NCI-H2171 treated with DMSO at 0.1 percent for 48 hours (cell line): ENCODE results near the gene DHRS9.

Experiments
- DNase-seq: peaks from one replicate; lab custom pipeline; 2025; lab: John Stamatoyannopoulos, UW

Gene DHRS9

DNA sequence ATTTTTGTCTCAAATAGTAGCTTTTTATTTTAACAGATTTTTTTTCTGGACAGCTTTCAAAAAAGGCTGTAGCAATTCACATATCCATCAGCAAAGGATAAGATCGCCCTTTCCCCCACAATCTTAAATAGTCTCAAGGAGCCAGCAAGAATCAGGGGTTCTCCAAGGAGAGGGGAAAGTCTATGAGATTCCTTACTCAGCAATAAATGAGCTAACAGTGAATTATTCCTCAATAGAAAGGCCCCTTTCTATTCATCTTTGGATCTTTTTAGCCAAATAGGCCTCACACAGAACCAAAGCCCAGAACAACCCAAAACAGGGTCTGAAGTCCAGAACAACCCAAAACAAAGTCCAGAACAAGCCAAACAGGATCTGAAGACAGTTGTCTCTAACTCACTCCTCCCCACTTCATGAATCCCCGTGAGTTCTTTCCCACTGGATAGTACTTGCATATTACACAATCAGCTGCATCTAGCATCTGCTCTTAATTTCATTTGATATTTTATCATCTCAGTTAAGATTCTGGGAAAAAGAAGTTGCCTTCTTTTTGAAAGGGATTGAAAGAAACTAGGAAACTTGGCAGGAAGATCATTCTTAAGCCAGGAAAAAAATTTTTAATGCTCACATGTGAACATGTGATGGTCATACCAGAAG lies 3.4 kb upstream of the DHRS9 start:
- DNase-seq = no peak

DNA sequence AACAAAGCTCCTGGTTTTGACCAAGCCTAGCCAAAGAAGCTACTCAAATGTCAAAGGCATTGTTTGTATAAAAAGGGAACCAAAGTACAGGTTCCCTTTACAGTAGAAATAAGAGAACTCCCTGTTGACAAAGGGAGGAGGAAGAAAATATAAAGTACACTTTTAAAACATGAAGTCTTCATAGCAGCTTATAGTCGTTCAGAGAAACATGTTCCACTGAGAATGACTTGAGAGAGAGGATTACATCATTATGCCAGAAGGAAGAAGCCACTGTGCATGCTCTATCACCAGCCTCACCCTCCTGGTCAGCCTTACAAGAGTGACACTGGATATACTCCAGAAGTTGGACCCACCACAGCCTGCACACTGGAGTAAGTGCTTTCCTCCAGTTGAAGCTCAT lies 2.5 kb upstream of the DHRS9 start:
- no peak for DNase-seq

DNA sequence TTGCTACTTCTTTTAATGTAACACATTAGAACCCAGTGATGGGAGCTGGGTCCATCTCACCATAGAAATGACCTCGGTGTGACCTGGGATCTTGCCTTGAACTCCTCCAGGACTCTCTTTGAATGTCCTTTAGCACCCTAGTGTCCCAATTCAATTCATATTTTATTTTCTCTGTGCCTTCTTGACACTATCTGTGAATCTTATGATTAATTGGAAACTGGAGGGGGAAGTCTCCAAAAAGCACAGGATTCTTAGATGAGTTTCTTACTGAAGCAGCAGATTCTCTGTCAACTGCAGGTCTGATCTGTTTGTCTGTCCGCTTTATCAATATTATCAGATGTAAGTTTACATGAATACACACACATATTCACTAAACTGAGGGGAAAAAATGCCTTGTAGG lies 470 bp downstream of the DHRS9 start:
- no peak for DNase-seq

- no peak for DNase-seq
Observed at GRCh38 chr2:169071455-169071854, 2.1 kb downstream of the DHRS9 start.

GRCh38 chr2:169072163-169072925 lies 3.0 kb downstream of the DHRS9 start:
- no peak for DNase-seq

- no peak for DNase-seq
Observed at GRCh38 chr2:169073211-169073962, 4.0 kb downstream of the DHRS9 start.

DNA sequence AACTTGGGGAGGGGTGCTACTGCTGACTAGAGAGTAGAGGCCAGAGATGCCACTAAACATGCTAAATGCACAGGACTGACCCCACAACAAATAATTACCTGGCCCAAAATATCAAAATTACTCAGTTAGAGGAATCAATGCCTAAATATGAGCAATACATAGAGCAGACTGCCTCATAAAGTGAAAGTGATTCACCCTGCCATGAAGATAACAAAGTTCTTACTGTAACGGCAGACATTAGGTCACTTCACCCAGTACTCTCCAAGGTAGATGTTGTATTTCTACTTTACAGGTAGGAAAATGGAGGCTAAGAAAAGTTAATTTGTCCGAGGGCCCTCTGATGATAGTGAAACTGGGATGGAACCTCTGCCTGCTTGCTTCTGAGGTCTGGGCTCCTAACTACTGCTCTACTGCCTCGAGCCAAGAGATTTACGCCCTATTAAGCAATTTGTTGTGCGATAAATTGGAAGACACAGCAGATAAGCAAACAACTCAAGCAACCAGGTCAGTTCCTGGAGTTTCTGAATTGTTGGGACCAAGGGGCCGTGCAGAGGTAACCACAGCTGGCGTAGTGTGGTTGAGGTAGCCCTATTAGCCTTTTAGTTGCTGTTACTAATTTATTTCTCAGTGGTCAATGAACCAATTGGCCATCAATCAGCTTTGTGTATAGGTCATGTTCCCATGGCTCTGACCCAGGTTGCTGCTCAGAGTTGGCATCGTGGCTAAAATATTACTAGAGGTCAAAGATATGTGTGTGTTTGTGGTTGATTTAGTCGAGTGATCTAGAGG lies 4.8 kb downstream of the DHRS9 start:
- no peak for DNase-seq

DNA sequence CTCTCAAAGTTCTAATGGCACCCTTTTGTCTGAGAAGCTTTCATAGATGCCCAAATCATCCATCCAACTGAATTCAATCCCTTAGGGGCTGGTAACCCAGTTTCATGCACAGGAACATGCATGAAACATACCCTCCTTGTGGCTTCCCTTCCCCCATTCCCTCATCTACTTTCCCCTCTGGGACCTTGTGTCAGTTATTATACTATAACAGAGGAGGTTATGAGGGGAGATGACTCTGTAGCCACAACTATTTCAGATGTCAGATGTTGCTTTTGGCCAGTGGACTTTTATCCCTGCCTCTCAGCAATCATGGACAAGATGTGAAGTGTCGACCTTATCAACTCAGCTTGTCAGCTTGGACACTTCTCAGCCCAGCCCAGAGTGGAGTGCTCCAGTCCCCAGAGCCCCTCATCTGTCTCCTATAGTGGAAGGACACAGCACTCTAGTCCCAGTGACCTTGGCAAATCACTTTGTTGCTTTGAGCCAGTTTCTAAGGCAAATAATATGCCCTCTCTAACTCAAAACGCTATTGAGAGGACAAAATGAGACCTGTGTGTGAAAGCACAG lies 8.4 kb downstream of the DHRS9 start:
- no peak for DNase-seq

- no peak for DNase-seq
Observed at GRCh38 chr2:169080250-169081069, 11.1 kb downstream of the DHRS9 start.

- no peak for DNase-seq
Observed at GRCh38 chr2:169081551-169081950, 12.2 kb downstream of the DHRS9 start.

DNA sequence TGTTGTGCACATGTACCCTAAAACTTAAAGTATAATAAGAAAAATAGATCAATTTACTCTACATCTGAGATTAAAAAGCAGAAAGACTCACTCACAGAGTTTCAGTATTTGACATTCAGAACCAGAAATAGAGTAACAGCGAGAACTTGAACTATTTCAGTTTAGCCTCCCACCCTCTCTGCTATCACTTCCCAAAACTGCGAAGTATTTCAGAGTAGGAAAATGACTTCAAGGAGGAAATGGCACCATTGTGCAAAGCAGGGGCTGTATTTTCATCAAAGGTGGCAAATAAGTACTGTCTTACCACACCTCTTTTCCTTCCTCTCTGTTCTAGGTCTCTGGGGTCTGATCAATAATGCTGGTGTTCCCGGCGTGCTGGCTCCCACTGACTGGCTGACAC lies 13.6 kb downstream of the DHRS9 start:
- no peak for DNase-seq

DNA sequence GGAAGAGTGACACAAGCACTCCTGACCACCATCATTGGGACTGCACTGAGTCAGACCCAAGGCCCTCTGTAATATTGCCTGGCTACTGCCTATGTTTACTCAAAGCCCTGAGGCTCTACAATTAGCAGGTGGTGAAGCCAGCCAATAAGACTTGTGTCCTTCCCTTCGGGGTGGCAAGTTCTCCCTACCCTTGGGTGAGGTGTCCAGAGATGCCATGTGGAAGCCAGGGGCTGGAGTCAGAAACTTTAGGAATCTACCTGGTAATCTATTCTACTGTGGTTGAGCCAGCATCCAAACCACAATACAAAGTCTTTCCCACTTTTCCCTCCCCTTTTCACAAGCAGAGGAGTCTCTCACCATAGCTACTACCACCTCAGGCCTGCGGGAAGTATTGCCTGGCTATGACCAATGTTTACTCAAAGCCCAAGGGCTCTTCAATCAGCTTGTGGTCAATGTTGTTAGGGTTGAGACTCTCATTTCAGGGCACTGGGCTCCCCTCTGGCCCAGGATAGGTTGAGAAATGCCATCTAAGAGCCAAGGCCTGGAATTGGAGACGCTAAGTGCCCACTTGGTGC lies 17.6 kb downstream of the DHRS9 start:
- DNase-seq = no peak

GRCh38 chr2:169087757-169088379 lies 18.5 kb downstream of the DHRS9 start:
- DNase-seq = no peak

- no peak for DNase-seq
Observed at GRCh38 chr2:169089182-169089581, 19.8 kb downstream of the DHRS9 start.

DNA sequence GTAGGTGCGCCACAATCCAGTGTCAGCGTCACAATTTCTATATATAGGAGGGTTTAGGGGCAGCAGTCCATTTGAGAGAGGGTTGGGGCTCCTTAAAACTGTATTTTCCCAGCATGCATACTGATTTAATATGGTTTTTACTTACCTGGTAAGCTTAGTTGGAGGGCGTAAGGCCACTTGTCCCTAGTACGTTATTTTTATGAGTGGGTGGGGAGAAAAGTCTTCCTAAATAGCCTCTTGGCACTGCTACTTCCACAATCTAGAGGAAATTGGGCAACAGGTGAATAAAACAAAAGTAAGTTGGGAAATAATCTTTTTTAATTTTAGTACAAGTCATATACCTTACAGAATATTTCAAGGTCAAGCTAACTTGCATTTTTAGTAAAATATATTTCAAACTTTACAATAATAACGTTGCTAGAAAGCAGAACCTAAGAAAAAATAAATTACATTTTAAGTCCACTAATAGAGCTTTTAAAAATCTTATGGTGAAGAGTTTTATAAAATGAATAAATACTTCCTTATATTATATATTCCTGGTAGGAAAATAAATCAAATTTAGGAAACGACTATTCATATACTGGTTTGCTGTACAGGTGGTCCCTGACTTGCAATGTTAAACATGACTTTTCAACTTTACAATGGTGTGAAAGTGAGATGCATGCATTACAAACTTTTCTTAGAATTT lies 20.9 kb downstream of the DHRS9 start:
- DNase-seq = no peak

DNA sequence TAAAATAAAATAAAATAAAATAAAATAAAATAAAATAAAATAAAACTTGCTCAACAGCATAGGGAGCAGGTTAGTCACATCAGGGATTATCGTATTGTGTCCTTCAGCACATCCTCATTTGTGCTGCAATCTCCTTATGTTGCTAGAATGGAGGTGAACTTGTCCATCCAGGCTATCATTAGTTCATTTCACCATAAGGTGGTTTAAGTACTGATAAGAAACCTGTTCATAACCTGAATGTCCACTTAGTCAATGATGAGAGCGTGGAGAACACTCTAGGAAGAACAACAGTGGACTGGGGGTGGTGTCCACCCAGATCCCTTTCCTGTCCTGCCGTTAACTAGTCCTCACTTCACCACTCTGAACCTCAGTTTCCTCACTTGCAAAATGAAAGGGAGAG lies 21.9 kb downstream of the DHRS9 start:
- no peak for DNase-seq

DNA sequence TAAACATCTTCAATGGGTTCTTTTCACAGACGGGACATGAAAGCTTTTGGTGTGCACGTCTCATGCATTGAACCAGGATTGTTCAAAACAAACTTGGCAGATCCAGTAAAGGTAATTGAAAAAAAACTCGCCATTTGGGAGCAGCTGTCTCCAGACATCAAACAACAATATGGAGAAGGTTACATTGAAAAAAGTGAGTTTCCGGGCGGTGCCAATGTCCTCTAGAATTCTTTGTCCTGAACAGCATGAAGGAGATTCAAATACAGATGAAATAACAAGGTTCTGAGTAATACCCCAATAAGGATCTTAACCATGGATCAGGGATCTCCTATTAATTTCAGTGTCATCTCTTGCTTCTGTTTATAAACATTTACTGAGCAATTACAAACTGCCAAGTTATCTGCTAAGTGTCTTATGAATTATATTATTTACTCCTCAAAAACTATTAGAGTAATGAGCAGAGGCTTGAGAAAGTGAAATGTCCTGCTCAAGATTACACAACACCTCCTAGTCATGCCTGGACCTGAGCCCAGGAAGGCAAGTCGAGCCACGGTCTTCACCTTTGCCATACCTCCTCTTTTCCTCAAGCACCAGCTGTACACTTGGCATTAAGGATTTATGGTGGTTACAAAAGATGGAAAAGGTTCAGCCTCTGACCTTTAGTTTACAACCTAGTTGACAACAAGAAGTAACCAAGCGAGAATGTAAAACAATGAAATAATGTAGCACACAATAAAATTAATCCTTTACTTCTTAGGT lies 22.6 kb downstream of the DHRS9 start:
- no peak for DNase-seq

GRCh38 chr2:169093535-169093934 lies 24.2 kb downstream of the DHRS9 start:
- no peak for DNase-seq

- DNase-seq = no peak
Observed at GRCh38 chr2:169094676-169095075, 25.3 kb downstream of the DHRS9 start.
